Activated CD4-positive, alpha-beta T cell treated with anti-CD3 and anti-CD28 coated beads for 36 hours (primary cell): ENCODE results near the gene FOXN1. TPM values are rescaled to one million over a fixed set of nuclear protein-coding genes. Genes with fewer than 3 reads are reported as not detected.
A peak's percentile ranks its signal among the peaks of the same experiment; 100 is the strongest.
"Not testable (repeated sequence)": the region's sequence is repeated elsewhere in the genome, so short reads cannot be mapped to it uniquely, and the experiment has no call there.

Experiments used
- ATAC-seq: fragments of 200-7000 bp; cut with Tn5 transposase; one replicate; pipeline ENCODE4 v1.10.0; 2021; ENCODE audit warnings: mild to moderate bottlenecking, moderate library complexity
- CTCF ChIA-PET: fragments of 350-600 bp; sonication (Branson Sonifier 250); formaldehyde crosslinking; loops from one replicate; lab custom pipeline; 2021; ENCODE audit warnings: antibody characterized with exemption; lab: Charles Lee
- POLR2A ChIA-PET: fragments of 350-600 bp; sonication (Branson Sonifier 250); formaldehyde crosslinking; loops from one replicate; lab custom pipeline; 2021; ENCODE audit warnings: antibody characterized with exemption, inconsistent platforms; lab: Charles Lee
- DNase-seq: peaks from one replicate; pipeline ENCODE4 v3.0.0-alpha.2; 2020
- H3K27ac Mint-ChIP-seq: one replicate; pipeline ENCODE4 v1.8.0; 2021; ENCODE audit warnings: mixed read lengths
- H3K27me3 Mint-ChIP-seq: one replicate; pipeline ENCODE4 v1.8.0; 2021; ENCODE audit warnings: mixed read lengths
- H3K36me3 Mint-ChIP-seq: one replicate; pipeline ENCODE4 v1.8.0; 2021; ENCODE audit warnings: low read depth, mixed read lengths
- H3K4me1 Mint-ChIP-seq: one replicate; pipeline ENCODE4 v1.8.0; 2021; ENCODE audit warnings: mixed read lengths
- H3K4me3 Mint-ChIP-seq: one replicate; pipeline ENCODE4 v1.8.0; 2021; ENCODE audit warnings: mild to moderate bottlenecking, moderate library complexity, mixed read lengths
- H3K9me3 Mint-ChIP-seq: one replicate; pipeline ENCODE4 v1.8.0; 2021; ENCODE audit warnings: low read depth, mixed read lengths
- intact Hi-C, 2 experiments: fragments of 100-400 bp; cut with DNase I in 1 of 2; cut with micrococcal nuclease in 1 of 2; formaldehyde crosslinking; loops; one replicate each; pipeline versions ENCODE4 v1.14.2 to v1.15.1; 2022 to 2024; cut with DNase I, micrococcal nuclease
- total RNA-seq, 2 experiments: library from RNA; stranded (reverse); gene quantifications; one replicate each; pipeline ENCODE4 v1.2.3, GENCODE V29; 2021

FOXN1 gene
- total RNA-seq = not detected

DNA sequence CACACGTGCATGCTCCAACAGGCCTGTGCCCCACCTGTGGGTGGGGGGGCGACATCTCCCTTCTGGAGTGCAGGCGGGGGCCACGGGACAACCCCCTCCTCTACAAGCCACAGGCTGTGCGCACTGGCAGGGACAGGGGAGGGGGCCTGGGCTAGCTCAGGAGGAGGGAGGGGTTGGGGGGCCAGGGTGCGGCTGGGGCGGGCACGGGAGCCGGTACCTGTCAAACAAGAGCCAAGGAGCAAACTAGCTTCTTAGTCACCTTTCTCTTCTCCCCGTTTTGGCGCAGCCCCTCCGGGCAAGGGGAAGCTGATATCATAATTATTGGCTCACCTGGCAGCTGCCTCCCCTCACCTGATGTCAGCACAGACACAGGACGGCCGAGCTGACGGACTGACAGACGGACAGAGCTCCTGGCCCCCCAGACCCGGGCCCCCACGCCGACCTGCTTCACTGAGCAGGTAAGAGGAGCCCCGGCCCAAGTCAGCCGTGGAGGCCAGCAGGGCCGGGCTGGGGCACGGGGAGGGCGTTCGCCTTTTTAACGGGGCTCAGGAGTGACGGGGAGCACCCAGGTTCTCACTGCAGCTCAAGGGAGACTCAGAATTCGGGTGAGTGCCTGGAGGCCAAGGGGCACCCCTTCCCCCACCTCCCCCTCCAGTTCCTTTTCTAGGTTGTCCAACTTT is at the start of gene FOXN1:
Gene FOXN1 (plus strand): TSS at position 363 of the 680 bp plus-strand sequence. CDS start 17,622 bp downstream, outside the sequence.
- H3K36me3 Mint-ChIP-seq = no peaks in the 10 kb centered on the region
- POLR2A ChIA-PET = no interaction called here
- DNase-seq (no peak), ATAC-seq (no peak)
- peaks cover 13% of the 10 kb centered on the region for H3K27me3 Mint-ChIP-seq
- no peak within 1 kb of the TSS for H3K27ac Mint-ChIP-seq
- CTCF ChIA-PET = no interaction called here
- intact Hi-C loops = no loop called here
- H3K4me1 Mint-ChIP-seq = no peaks in the 10 kb centered on the region
- H3K9me3 Mint-ChIP-seq = no peaks in the 10 kb centered on the region
- H3K4me3 Mint-ChIP-seq = no peak within 1 kb of the TSS

DNA sequence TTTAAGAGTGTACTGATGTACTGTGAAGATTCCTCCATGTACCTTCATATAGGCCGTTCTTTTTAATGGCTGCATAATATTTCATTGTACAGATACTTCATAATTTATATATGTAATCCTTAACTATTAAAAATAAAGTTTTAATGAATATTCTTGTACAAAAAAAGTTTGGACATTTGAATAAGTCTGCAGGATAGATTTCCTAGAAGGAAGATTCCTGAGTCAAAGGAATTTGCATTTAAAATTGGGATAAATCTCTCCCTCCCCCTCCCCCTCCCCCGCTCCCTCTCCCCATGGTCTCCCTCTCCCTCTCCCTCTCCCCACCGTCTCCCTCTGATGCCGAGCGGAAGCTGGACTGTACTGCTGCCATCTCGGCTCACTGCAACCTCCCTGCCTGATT is 48.3 kb upstream of the FOXN1 start:
- no peaks in the 10 kb centered on the region for H3K9me3 Mint-ChIP-seq
- H3K27ac Mint-ChIP-seq = no peak overlapping the region
- DNase-seq (no peak), ATAC-seq (no peak)
- ChIA-PET POLR2A (no interaction called here), CTCF (no interaction called here)
- no peaks in the 10 kb centered on the region for H3K36me3 Mint-ChIP-seq
- intact Hi-C loops = no loop called here
- no peak overlapping the region for H3K4me3 Mint-ChIP-seq
- no peaks in the 10 kb centered on the region for H3K4me1 Mint-ChIP-seq
- H3K27me3 Mint-ChIP-seq = peaks cover 2% of the 10 kb centered on the region

DNA sequence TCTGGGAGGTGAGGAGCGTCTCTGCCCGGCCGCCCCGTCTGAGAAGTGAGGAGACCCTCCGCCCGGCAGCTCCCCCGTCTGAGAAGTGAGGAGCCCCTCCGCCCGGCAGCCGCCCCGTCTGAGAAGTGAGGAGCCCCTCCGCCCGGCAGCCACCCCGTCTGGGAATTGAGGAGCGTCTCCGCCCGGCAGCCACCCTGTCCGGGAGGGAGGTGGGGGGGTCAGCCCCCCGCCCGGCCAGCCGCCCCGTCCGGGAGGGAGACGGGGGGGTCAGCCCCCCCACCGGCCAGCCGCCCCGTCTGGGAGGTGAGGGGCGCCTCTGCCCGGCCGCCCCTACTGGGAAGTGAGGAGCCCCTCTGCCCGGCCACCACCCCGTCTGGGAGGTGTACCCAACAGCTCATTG is 47.3 kb upstream of the FOXN1 start:
- DNase-seq, H3K4me3 Mint-ChIP-seq, CTCF ChIA-PET, H3K27me3 Mint-ChIP-seq, intact Hi-C loops, H3K36me3 Mint-ChIP-seq, H3K9me3 Mint-ChIP-seq, H3K4me1 Mint-ChIP-seq, ATAC-seq, POLR2A ChIA-PET, H3K27ac Mint-ChIP-seq: not testable (repeated sequence)

- intact Hi-C loops = no loop called here
- no peaks in the 10 kb centered on the region for H3K36me3 Mint-ChIP-seq
- no peak for ATAC-seq
These were observed 45.2 kb upstream of the FOXN1 start for GRCh38 chr17:28460901-28461300.

DNA sequence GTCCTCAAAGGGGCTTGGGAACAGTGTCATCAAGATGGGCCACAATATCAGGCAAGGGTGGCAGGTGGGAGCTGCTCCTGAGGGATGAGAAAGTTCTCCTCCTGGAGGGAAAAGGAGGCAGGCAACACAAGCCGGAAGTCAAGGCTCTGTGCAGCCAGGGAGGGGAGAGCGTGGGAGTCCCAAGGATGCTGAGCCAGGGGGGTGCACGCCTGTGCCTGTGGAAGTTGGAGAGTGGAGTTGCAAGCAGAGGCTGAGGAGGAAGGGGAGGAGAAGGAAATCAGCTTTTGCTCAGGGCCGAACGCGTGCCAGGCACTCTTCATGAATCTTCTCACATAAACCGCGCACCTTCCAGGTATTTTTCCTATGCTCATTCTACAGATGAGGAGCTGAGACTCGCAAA is 40.1 kb upstream of the FOXN1 start:
- POLR2A ChIA-PET = no interaction called here

More at GRCh38 chr17:28460901-28461300, 45.2 kb upstream of the FOXN1 start:
- no peak overlapping the region for H3K27ac Mint-ChIP-seq
- no peak for DNase-seq
- H3K27me3 Mint-ChIP-seq = peaks cover 6% of the 10 kb centered on the region
- ChIA-PET CTCF (no interaction called here), POLR2A (no interaction called here)
- H3K4me1 Mint-ChIP-seq = no peaks in the 10 kb centered on the region
- H3K4me3 Mint-ChIP-seq = no peak overlapping the region
- H3K9me3 Mint-ChIP-seq = no peaks in the 10 kb centered on the region

DNA sequence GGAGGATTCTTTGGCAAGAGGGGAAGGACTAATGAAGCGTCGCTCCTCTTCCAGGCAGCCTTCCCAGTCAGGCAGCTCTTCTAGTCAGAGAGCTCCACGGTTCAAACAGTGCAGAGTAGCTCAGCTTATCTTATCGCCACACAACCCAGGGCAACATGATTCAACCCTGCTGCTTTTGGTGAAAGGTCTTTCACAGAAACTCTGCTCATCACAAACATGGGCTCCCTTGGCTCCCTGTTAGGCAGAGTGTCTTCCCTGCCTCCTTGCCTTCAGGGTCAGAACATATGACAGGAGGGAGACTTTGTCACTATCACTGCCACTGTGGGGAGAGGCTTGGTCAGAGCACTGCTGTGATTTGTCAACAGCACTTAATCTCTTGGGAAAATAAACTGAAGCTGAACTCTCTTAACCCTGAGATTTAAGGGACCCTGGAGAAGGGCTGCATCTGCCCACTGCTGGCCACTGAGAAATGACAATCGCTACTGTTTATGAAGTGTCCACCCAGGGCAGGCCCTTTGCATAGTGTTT is 39.6 kb upstream of the FOXN1 start:
- H3K4me3 Mint-ChIP-seq = no peak overlapping the region
- no peak overlapping the region for H3K27ac Mint-ChIP-seq
- H3K36me3 Mint-ChIP-seq = no peaks in the 10 kb centered on the region
- intact Hi-C loops = no loop called here
- H3K4me1 Mint-ChIP-seq = peaks cover 16% of the 10 kb centered on the region
- no peak for ATAC-seq
- H3K9me3 Mint-ChIP-seq = no peaks in the 10 kb centered on the region
- ChIA-PET CTCF (interaction anchor here (1.0 kb wide), 1 partner anchor 17 kb away, joined by 3 read pairs; no protein-coding TSS in a partner anchor), POLR2A (no interaction called here)
- no peak for DNase-seq
- H3K27me3 Mint-ChIP-seq = peaks cover 10% of the 10 kb centered on the region

More for the DNA sequence above, 40.1 kb upstream of the FOXN1 start:
- no peak for ATAC-seq
- Mint-ChIP-seq H3K27me3 (peaks cover 10% of the 10 kb centered on the region), H3K4me3 (no peak overlapping the region), H3K27ac (no peak overlapping the region), H3K9me3 (no peaks in the 10 kb centered on the region), H3K4me1 (peaks cover 16% of the 10 kb centered on the region), H3K36me3 (no peaks in the 10 kb centered on the region)
- intact Hi-C loops = no loop called here
- no peak for DNase-seq
- CTCF ChIA-PET = no interaction called here

GRCh38 chr17:28467456-28468025 is 38.6 kb upstream of the FOXN1 start:
- DNase-seq (no peak), ATAC-seq (no peak)
- CTCF ChIA-PET = no interaction called here
- no peak overlapping the region for H3K4me3 Mint-ChIP-seq
- H3K4me1 Mint-ChIP-seq = peaks cover 16% of the 10 kb centered on the region
- H3K27ac Mint-ChIP-seq = no peak overlapping the region
- intact Hi-C loops = no loop called here
- no peaks in the 10 kb centered on the region for H3K36me3 Mint-ChIP-seq
- H3K9me3 Mint-ChIP-seq = no peaks in the 10 kb centered on the region
- peaks cover 10% of the 10 kb centered on the region for H3K27me3 Mint-ChIP-seq
- POLR2A ChIA-PET = no interaction called here

GRCh38 chr17:28468033-28468735 is 38.0 kb upstream of the FOXN1 start:
- intact Hi-C loops, H3K27ac Mint-ChIP-seq, H3K27me3 Mint-ChIP-seq, DNase-seq, H3K36me3 Mint-ChIP-seq, ATAC-seq, H3K4me3 Mint-ChIP-seq, H3K9me3 Mint-ChIP-seq: not testable (repeated sequence)
- POLR2A ChIA-PET = interaction anchor here (0.7 kb wide), 1 partner anchor 470 kb away, joined by 4 read pairs; no protein-coding TSS in a partner anchor
- CTCF ChIA-PET = interaction anchor here (0.6 kb wide), 1 partner anchor 69 kb away, joined by 3 read pairs; no protein-coding TSS in a partner anchor
- peaks cover 16% of the 10 kb centered on the region for H3K4me1 Mint-ChIP-seq

- Mint-ChIP-seq H3K9me3 (no peaks in the 10 kb centered on the region), H3K4me3 (no peak overlapping the region), H3K36me3 (no peaks in the 10 kb centered on the region), H3K27me3 (peaks cover 8% of the 10 kb centered on the region), H3K4me1 (peaks cover 16% of the 10 kb centered on the region), H3K27ac (no peak overlapping the region)
- POLR2A ChIA-PET = interaction anchor here (0.7 kb wide), 1 partner anchor 471 kb away, joined by 4 read pairs; no protein-coding TSS in a partner anchor
- CTCF ChIA-PET = interaction anchor here (0.6 kb wide), 2 partner anchors 15 to 68 kb away, joined by 3 read pairs; no protein-coding TSS in a partner anchor
- DNase-seq = no peak
- intact Hi-C loops = no loop called here
- peak; percentile 94 for ATAC-seq
These were observed 37.4 kb upstream of the FOXN1 start for GRCh38 chr17:28468781-28469180.

DNA sequence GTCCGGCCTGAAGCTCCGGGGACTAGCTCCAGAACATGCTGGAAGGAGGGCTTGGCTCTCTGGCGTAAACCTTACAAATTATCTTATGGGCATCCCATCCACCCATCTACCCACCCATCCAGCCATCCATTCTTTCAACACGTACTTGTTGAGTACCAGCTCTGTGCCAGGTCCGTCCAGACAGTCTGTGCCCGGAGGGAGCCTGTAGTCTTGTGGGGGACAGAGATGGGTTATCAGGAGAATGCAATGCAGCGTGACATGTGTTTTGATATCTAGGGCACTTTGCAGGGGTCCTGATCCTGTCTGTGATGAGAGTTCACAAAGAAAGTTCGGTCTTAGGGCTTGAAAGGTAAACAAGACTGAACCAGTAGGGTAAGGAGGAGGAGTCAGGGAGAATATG is 36.8 kb upstream of the FOXN1 start:
- POLR2A ChIA-PET = no interaction called here
- DNase-seq (no peak), ATAC-seq (no peak)
- CTCF ChIA-PET = interaction anchor here (0.6 kb wide), 1 partner anchor 15 kb away, joined by 3 read pairs; no protein-coding TSS in a partner anchor
- H3K36me3 Mint-ChIP-seq = no peaks in the 10 kb centered on the region
- no peak overlapping the region for H3K27ac Mint-ChIP-seq
- peaks cover 8% of the 10 kb centered on the region for H3K27me3 Mint-ChIP-seq
- no peak overlapping the region for H3K4me3 Mint-ChIP-seq
- H3K4me1 Mint-ChIP-seq = peaks cover 16% of the 10 kb centered on the region
- H3K9me3 Mint-ChIP-seq = no peaks in the 10 kb centered on the region
- intact Hi-C loops = no loop called here

- DNase-seq (no peak), ATAC-seq (no peak)
- CTCF ChIA-PET = interaction anchor here (0.6 kb wide), 1 partner anchor 254 kb away, joined by 3 read pairs; no protein-coding TSS in a partner anchor
- no peaks in the 10 kb centered on the region for H3K9me3 Mint-ChIP-seq
- peaks cover 6% of the 10 kb centered on the region for H3K27me3 Mint-ChIP-seq
- no peak overlapping the region for H3K27ac Mint-ChIP-seq
- POLR2A ChIA-PET = no interaction called here
- intact Hi-C loops = no loop called here
- H3K36me3 Mint-ChIP-seq = no peaks in the 10 kb centered on the region
- peaks cover 19% of the 10 kb centered on the region for H3K4me1 Mint-ChIP-seq
- H3K4me3 Mint-ChIP-seq = no peak overlapping the region
These were observed 35.8 kb upstream of the FOXN1 start for GRCh38 chr17:28470266-28470913.
